HG03064 (cell line): ENCODE measurements around the gene PLK2.

Experiments
- ATAC-seq: cut with Tn5 transposase; IDR thresholded peaks from one replicate; pipeline ENCODE4 v1.9.1; 2021; ENCODE audit warnings: low read depth; ENCODE audit not compliant: unreplicated experiment

PLK2 gene

GRCh38 chr5:58481066-58481676 lies 21.3 kb upstream of the PLK2 start:
- ATAC-seq: no peak

GRCh38 chr5:58477760-58478376 lies 18.0 kb upstream of the PLK2 start:
- no peak for ATAC-seq

- no peak for ATAC-seq
These were observed 15.5 kb upstream of the PLK2 start for GRCh38 chr5:58475404-58475803.

- no peak for ATAC-seq
These were observed 10.0 kb upstream of the PLK2 start for GRCh38 chr5:58469896-58470295.

- ATAC-seq: peak; percentile 98
These were observed 7.1 kb upstream of the PLK2 start for GRCh38 chr5:58466939-58467338.

- ATAC-seq: no peak
These were observed 2.8 kb upstream of the PLK2 start for GRCh38 chr5:58462623-58463230.

- ATAC-seq: no peak
These were observed 2.3 kb upstream of the PLK2 start for GRCh38 chr5:58462154-58462553.

- ATAC-seq: peak; percentile 73
These were observed 923 bp upstream of the PLK2 start for GRCh38 chr5:58460732-58461286.

GRCh38 chr5:58459146-58460001 lies 512 bp downstream of the PLK2 start:
- ATAC-seq: no peak

- ATAC-seq: no peak
These were observed 1.1 kb downstream of the PLK2 start for GRCh38 chr5:58458743-58459145.

- ATAC-seq: no peak
These were observed 1.6 kb downstream of the PLK2 start for GRCh38 chr5:58458141-58458742.

GRCh38 chr5:58457050-58457449 lies 2.8 kb downstream of the PLK2 start:
- ATAC-seq: no peak

GRCh38 chr5:58456486-58456885 lies 3.4 kb downstream of the PLK2 start:
- no peak for ATAC-seq

- ATAC-seq: no peak
These were observed 3.9 kb downstream of the PLK2 start for GRCh38 chr5:58456026-58456425.

GRCh38 chr5:58455480-58455879 lies 4.4 kb downstream of the PLK2 start:
- no peak for ATAC-seq

- no peak for ATAC-seq
These were observed 4.8 kb downstream of the PLK2 start for GRCh38 chr5:58455066-58455465.

GRCh38 chr5:58454025-58454424 lies 5.9 kb downstream of the PLK2 start:
- no peak for ATAC-seq

- ATAC-seq: no peak
These were observed 6.6 kb downstream of the PLK2 start for GRCh38 chr5:58453306-58453705.

GRCh38 chr5:58452566-58453258 lies 7.2 kb downstream of the PLK2 start:
- no peak for ATAC-seq
